CD4-positive, alpha-beta T cell treated with Interferon alpha-2 for 1 hour (primary cell): Measurements from ENCODE around the gene CHST15.
A peak's percentile ranks its signal among the peaks of the same experiment; 100 is the strongest.

Experiments used
- DNase-seq, 2 donors: peaks; one replicate each; pipeline ENCODE4 v3.0.0-alpha.2; 2020 to 2022

The CHST15 gene

GRCh38 chr10:123995461-123996131 lies 97.8 kb downstream of the CHST15 start:
- peak; percentile 19 to 48 for DNase-seq

GRCh38 chr10:123995082-123995460 lies 98.3 kb downstream of the CHST15 start:
- DNase-seq: no peak

GRCh38 chr10:123994417-123995081 lies 98.8 kb downstream of the CHST15 start:
- peak; percentile 74 to 79 for DNase-seq

GRCh38 chr10:123993534-123994416 lies 99.6 kb downstream of the CHST15 start:
- no peak for DNase-seq

GRCh38 chr10:123991611-123992570 lies 101.5 kb downstream of the CHST15 start:
- DNase-seq: no peak

GRCh38 chr10:123990889-123991288 lies 102.5 kb downstream of the CHST15 start:
- DNase-seq: no peak

GRCh38 chr10:123988694-123989093 lies 104.7 kb downstream of the CHST15 start:
- DNase-seq: no peak

- no peak for DNase-seq
Measured at GRCh38 chr10:123986736-123987135, 106.7 kb downstream of the CHST15 start.

- DNase-seq: no peak
Measured at GRCh38 chr10:123974406-123974805, 119.0 kb downstream of the CHST15 start.

GRCh38 chr10:123972481-123973401 lies 120.7 kb downstream of the CHST15 start:
- DNase-seq: no peak

GRCh38 chr10:123970927-123971286 lies 122.5 kb downstream of the CHST15 start:
- DNase-seq: no peak

GRCh38 chr10:123970207-123970926 lies 123.0 kb downstream of the CHST15 start:
- no peak for DNase-seq

- DNase-seq: peak; percentile 20 to 28
Measured at GRCh38 chr10:123967626-123968243, 125.7 kb downstream of the CHST15 start.

- DNase-seq: no peak
Measured at GRCh38 chr10:123966896-123967231, 126.5 kb downstream of the CHST15 start.

- no peak for DNase-seq
Measured at GRCh38 chr10:123965973-123966895, 127.2 kb downstream of the CHST15 start.

- DNase-seq: no peak
Measured at GRCh38 chr10:123964953-123965352, 128.4 kb downstream of the CHST15 start.

- no peak for DNase-seq
Measured at GRCh38 chr10:123962756-123963530, 130.5 kb downstream of the CHST15 start.

- no peak for DNase-seq
Measured at GRCh38 chr10:123958241-123958640, 135.2 kb downstream of the CHST15 start.
